ENCODE results near the gene TSEN15.
"Not testable (repeated sequence)": the region's sequence is repeated elsewhere in the genome, so short reads cannot be mapped to it uniquely, and the experiment has no call there.

The TSEN15 gene

DNA sequence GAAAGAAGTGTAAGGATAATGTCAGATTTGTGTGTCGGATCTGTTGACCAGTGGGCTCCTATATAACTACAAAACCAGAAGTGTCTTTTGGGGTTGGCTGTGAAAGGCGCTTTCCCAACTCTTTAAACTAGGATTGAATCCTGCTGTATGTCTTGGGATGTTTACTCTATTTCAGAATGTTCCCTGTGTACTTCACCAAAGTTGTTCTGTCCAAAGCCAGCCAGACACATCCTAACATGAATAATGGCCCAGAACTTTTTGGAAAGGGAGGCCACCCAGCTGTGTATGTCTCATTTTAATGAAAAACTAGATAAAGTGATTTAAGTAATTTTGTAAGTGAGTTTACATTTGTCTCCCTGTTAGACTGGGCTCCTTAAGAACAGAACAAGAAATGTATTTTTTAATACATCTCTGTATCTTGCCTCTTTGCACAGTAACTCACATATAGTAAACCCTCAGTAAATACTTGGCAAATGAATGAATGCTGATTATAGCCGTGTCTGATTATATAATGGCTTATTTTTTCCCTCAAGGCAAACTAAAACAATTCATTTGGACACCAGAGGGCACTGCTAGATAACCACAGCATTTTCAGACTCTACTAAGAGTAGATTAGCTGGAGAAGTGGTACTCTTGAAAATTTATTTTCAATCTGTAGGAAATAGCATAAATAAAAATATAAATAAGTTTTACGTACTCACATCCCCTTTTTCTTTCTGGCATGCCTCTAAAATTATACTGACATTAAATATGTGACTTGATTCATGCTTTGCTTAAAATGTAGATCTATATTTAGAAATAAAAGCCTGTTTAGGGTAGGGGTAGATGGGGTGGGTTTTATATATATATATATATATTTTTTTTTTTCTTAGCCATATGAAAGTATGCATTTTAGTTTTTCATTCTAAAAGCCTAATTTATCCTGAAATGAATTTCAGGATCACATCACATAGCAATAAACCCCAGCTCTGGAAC is 23.8 kb downstream of the TSEN15 start:
- no peaks in the 10 kb centered on the region for H3K36me3 ChIP-seq (ENCODE audit: control insufficient read depth, insufficient read depth, low read length)
- no peak overlapping the region for H3K27ac ChIP-seq (ENCODE audit: low read depth, low read length)
- no peaks in the 10 kb centered on the region for H3K9me3 ChIP-seq (ENCODE audit: control insufficient read depth, insufficient read depth, low read length)
- H3K9ac ChIP-seq (ENCODE audit: low read depth, low read length), result no peak overlapping the region
- no peak overlapping the region for H3K4me3 ChIP-seq (ENCODE audit: low read depth, low read length)
- peaks cover under 1% of the 10 kb centered on the region; the same call in 1 of the 2 replicates for H3K4me1 ChIP-seq (ENCODE audit: control insufficient read depth, insufficient read depth, low read length)
- no peaks in the 10 kb centered on the region for H3K27me3 ChIP-seq (ENCODE audit: control insufficient read depth, insufficient read depth, low read length)

GRCh38 chr1:184078564-184079249 is 27.2 kb downstream of the TSEN15 start:
- no peak overlapping the region for H3K27ac ChIP-seq (ENCODE audit: low read depth, low read length)
- H3K9me3 ChIP-seq (ENCODE audit: control insufficient read depth, insufficient read depth, low read length), result no peaks in the 10 kb centered on the region

GRCh38 chr1:184080309-184080708 is 28.8 kb downstream of the TSEN15 start:
- H3K27me3 ChIP-seq (ENCODE audit: control insufficient read depth, insufficient read depth, low read length), result no peaks in the 10 kb centered on the region
- H3K4me3 ChIP-seq (ENCODE audit: low read depth, low read length), result no peak overlapping the region
- H3K36me3 ChIP-seq (ENCODE audit: control insufficient read depth, insufficient read depth, low read length), result no peaks in the 10 kb centered on the region
- H3K27ac ChIP-seq (ENCODE audit: low read depth, low read length), result no peak overlapping the region
- H3K4me1 ChIP-seq (ENCODE audit: control insufficient read depth, insufficient read depth, low read length), result no peaks in the 10 kb centered on the region
- no peaks in the 10 kb centered on the region for H3K9me3 ChIP-seq (ENCODE audit: control insufficient read depth, insufficient read depth, low read length)
- H3K9ac ChIP-seq (ENCODE audit: low read depth, low read length), result no peak overlapping the region

More at GRCh38 chr1:184078564-184079249, 27.2 kb downstream of the TSEN15 start:
- Histone ChIP-seq H3K36me3 (ENCODE audit: control insufficient read depth, insufficient read depth, low read length) (no peaks in the 10 kb centered on the region), H3K4me3 (ENCODE audit: low read depth, low read length) (no peak overlapping the region), H3K27me3 (ENCODE audit: control insufficient read depth, insufficient read depth, low read length) (no peaks in the 10 kb centered on the region), H3K9ac (ENCODE audit: low read depth, low read length) (no peak overlapping the region), H3K4me1 (ENCODE audit: control insufficient read depth, insufficient read depth, low read length) (no peaks in the 10 kb centered on the region)

DNA sequence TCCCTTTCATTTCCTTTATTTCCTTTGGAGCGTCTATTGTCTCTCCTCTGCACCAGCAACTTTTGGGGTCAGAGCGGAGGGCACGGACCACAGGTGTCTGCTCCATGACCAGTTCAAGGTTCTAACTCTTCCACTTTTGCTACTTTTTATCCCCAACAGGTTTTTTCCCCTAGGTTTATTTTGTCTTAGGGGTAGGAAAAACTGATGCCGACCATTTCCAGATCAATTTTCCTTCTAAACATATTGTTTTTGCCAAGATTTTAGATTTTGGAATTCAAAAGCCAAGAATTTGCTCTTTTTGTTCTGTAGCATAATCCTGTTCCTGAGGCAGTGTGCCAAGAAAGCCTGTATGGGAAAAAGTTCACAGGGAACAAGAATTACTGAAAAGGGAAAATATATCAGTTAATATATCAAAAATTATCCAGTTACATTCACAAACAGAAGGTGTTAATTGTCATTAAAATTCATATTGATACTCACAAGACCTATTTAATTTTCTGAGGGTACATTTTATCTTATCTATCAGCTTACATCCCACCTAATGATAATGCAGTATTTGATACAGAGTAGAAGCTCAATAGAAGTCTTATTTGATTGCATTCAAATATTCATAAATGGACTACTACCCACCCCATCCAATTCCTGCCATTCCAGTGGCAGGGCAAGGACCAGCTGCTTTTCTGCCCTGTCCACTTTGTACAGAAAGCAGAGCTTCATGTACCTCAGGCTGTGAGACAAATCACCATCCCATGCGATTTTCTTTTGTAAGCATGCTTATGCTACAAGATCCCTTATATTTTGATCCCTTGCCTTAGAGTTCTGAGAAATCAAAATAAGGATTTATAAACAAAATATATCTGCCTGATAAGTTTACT is 31.2 kb downstream of the TSEN15 start:
- H3K4me3 ChIP-seq (ENCODE audit: low read depth, low read length), result no peak overlapping the region
- H3K4me1 ChIP-seq (ENCODE audit: control insufficient read depth, insufficient read depth, low read length), result no peaks in the 10 kb centered on the region
- H3K36me3 ChIP-seq (ENCODE audit: control insufficient read depth, insufficient read depth, low read length), result no peaks in the 10 kb centered on the region
- no peak overlapping the region for H3K9ac ChIP-seq (ENCODE audit: low read depth, low read length)
- no peaks in the 10 kb centered on the region for H3K27me3 ChIP-seq (ENCODE audit: control insufficient read depth, insufficient read depth, low read length)
- no peak overlapping the region for H3K27ac ChIP-seq (ENCODE audit: low read depth, low read length)
- no peaks in the 10 kb centered on the region for H3K9me3 ChIP-seq (ENCODE audit: control insufficient read depth, insufficient read depth, low read length)

- Histone ChIP-seq H3K4me3 (ENCODE audit: low read depth, low read length) (no peak overlapping the region), H3K27me3 (ENCODE audit: control insufficient read depth, insufficient read depth, low read length) (no peaks in the 10 kb centered on the region), H3K36me3 (ENCODE audit: control insufficient read depth, insufficient read depth, low read length) (no peaks in the 10 kb centered on the region), H3K27ac (ENCODE audit: low read depth, low read length) (no peak overlapping the region), H3K4me1 (ENCODE audit: control insufficient read depth, insufficient read depth, low read length) (no peaks in the 10 kb centered on the region), H3K9ac (ENCODE audit: low read depth, low read length) (no peak overlapping the region), H3K9me3 (ENCODE audit: control insufficient read depth, insufficient read depth, low read length) (no peaks in the 10 kb centered on the region)
Measured at GRCh38 chr1:184085667-184086066, 34.1 kb downstream of the TSEN15 start.

DNA sequence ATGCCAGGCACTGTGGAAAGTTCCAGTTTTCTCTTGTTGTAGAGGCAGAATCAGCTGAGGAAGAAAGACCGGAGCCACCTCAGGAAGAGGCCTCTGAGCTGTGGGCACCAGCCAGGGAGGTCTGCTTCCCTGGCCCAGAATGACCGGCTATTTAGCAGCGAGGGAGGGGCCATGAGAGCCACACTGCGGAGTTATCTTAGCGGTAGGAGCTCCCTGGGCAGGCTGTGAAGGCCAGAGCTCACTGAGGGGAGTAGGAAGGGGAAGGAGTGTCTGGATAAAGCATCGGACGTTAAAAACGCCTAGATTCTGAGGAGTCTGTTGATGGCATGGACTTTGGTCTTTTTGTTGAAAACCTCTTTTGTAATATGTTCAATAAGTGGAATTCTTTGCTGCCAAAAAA is 36.5 kb downstream of the TSEN15 start:
- Histone ChIP-seq H3K4me3 (ENCODE audit: low read depth, low read length) (no peak overlapping the region), H3K27me3 (ENCODE audit: control insufficient read depth, insufficient read depth, low read length) (no peaks in the 10 kb centered on the region), H3K9me3 (ENCODE audit: control insufficient read depth, insufficient read depth, low read length) (no peaks in the 10 kb centered on the region), H3K9ac (ENCODE audit: low read depth, low read length) (no peak overlapping the region), H3K36me3 (ENCODE audit: control insufficient read depth, insufficient read depth, low read length) (no peaks in the 10 kb centered on the region), H3K27ac (ENCODE audit: low read depth, low read length) (no peak overlapping the region), H3K4me1 (ENCODE audit: control insufficient read depth, insufficient read depth, low read length) (no peaks in the 10 kb centered on the region)

GRCh38 chr1:184093071-184093470 is 41.5 kb downstream of the TSEN15 start:
- H3K4me1 ChIP-seq (ENCODE audit: control insufficient read depth, insufficient read depth, low read length), result no peaks in the 10 kb centered on the region

GRCh38 chr1:184096005-184096404 is 44.5 kb downstream of the TSEN15 start:
- Histone ChIP-seq H3K4me1 (ENCODE audit: control insufficient read depth, insufficient read depth, low read length) (no peaks in the 10 kb centered on the region), H3K27ac (ENCODE audit: low read depth, low read length) (no peak overlapping the region), H3K36me3 (ENCODE audit: control insufficient read depth, insufficient read depth, low read length) (no peaks in the 10 kb centered on the region), H3K9me3 (ENCODE audit: control insufficient read depth, insufficient read depth, low read length) (no peaks in the 10 kb centered on the region), H3K27me3 (ENCODE audit: control insufficient read depth, insufficient read depth, low read length) (no peaks in the 10 kb centered on the region), H3K9ac (ENCODE audit: low read depth, low read length) (no peak overlapping the region), H3K4me3 (ENCODE audit: low read depth, low read length) (no peak overlapping the region)

More at GRCh38 chr1:184093071-184093470, 41.5 kb downstream of the TSEN15 start:
- H3K9ac ChIP-seq (ENCODE audit: low read depth, low read length), result no peak overlapping the region
- no peak overlapping the region for H3K27ac ChIP-seq (ENCODE audit: low read depth, low read length)
- H3K27me3 ChIP-seq (ENCODE audit: control insufficient read depth, insufficient read depth, low read length), result no peaks in the 10 kb centered on the region
- no peak overlapping the region for H3K4me3 ChIP-seq (ENCODE audit: low read depth, low read length)
- no peaks in the 10 kb centered on the region for H3K9me3 ChIP-seq (ENCODE audit: control insufficient read depth, insufficient read depth, low read length)
- H3K36me3 ChIP-seq (ENCODE audit: control insufficient read depth, insufficient read depth, low read length), result no peaks in the 10 kb centered on the region

DNA sequence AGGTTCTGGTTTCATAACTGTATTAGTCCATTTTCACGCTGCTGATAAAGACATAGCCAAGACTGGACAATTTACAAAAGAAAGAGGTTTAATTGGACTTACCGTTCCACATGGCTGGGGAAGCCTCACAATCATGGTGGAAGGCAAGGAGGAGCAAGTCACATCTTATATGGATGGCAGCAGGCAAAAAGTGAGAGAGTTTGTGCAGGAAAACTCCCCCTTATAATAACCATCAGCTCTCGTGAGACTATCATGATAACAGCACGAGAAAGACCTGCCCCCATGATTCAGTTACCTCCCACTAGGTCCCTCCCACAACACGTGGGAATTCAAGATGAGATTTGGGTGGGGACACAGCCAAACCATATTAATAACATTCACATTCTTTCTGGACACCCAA is 45.0 kb downstream of the TSEN15 start:
- not testable (repeated sequence) for H3K27me3 ChIP-seq (ENCODE audit: control insufficient read depth, insufficient read depth, low read length); H3K4me1 ChIP-seq (ENCODE audit: control insufficient read depth, insufficient read depth, low read length); H3K27ac ChIP-seq (ENCODE audit: low read depth, low read length); H3K36me3 ChIP-seq (ENCODE audit: control insufficient read depth, insufficient read depth, low read length); H3K9me3 ChIP-seq (ENCODE audit: control insufficient read depth, insufficient read depth, low read length); H3K9ac ChIP-seq (ENCODE audit: low read depth, low read length); H3K4me3 ChIP-seq (ENCODE audit: low read depth, low read length)

- Histone ChIP-seq H3K27me3 (ENCODE audit: control insufficient read depth, insufficient read depth, low read length) (no peaks in the 10 kb centered on the region), H3K4me3 (ENCODE audit: low read depth, low read length) (no peak overlapping the region), H3K27ac (ENCODE audit: low read depth, low read length) (no peak overlapping the region), H3K36me3 (ENCODE audit: control insufficient read depth, insufficient read depth, low read length) (no peaks in the 10 kb centered on the region), H3K9ac (ENCODE audit: low read depth, low read length) (no peak overlapping the region), H3K4me1 (ENCODE audit: control insufficient read depth, insufficient read depth, low read length) (no peaks in the 10 kb centered on the region), H3K9me3 (ENCODE audit: control insufficient read depth, insufficient read depth, low read length) (no peaks in the 10 kb centered on the region)
Measured at GRCh38 chr1:184101141-184101540, 49.6 kb downstream of the TSEN15 start.

All from HUES48 (cell line).